Left ventricle myocardium superior (tissue), 1 donor: Measurements from ENCODE around the gene FCRL3. TPM values are rescaled to one million over a fixed set of nuclear protein-coding genes. Genes with fewer than 3 reads are reported as not detected.

ENCODE experiments used
- ATAC-seq: fragments of 200-7000 bp; cut with Tn5 transposase; one replicate; pipeline ENCODE4 v1.9.1; 2020; ENCODE audit warnings: mild to moderate bottlenecking, moderate library complexity
- DNase-seq: peaks from one replicate; pipeline ENCODE4 v3.0.0-alpha.2; 2020
- intact Hi-C: fragments of 100-400 bp; cut with micrococcal nuclease; formaldehyde crosslinking; loops from one replicate; pipeline ENCODE4 v1.11.0; 2022
- total RNA-seq: library from RNA; stranded (reverse); fragmentation: NEBNext Ultra II Directional; extraction: Animal tissue kit (Norgen Biotek cat#: 25700); gene quantifications from one replicate; pipeline ENCODE4 v1.2.1, GENCODE V29; 2021
- donor health status: DM: no; HTN: yes; CAD: no; lungs with severe emphysema.

The FCRL3 gene
- total RNA-seq, 1 donor from 2014 or later, result not detected

GRCh38 chr1:157695417-157695816, 5.2 kb downstream of the FCRL3 start:
- intact Hi-C loops, result no loop called here
- DNase-seq (no peak), ATAC-seq (no peak)

DNA sequence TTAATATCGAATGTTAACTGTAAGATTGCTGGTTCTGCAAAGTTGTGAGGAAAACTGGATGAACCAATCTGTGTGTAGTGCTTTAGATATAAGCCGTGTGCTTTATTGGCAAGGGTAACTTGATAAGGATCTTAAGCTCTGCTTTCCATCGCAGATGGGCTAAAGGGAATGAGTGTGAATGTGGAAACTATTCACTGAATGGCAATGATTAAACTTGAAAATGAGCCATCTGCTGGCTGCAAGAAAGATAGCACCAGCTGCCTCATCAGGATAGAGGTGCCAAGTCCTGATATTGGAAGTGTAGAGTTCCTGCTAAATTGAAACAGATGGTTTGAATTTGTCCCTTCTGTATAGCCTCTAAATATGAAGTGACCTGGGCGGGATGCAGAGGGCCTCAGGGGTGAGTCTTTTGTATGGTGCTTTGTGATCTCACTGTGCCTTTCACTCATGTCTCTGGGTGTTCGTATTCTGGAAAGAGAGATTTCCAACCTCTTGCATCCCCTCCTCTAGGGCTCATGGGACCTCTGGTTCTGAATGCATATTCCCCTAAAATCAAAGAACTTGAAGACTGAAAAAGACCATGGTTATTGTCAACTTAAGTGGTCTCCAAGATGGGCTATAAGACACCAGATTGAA, 9.2 kb downstream of the FCRL3 start:
- intact Hi-C loops, result no loop called here
- no peak for DNase-seq
- ATAC-seq, result no peak

GRCh38 chr1:157682710-157683437, 17.7 kb downstream of the FCRL3 start:
- no peak for ATAC-seq
- no peak for DNase-seq
- intact Hi-C loops, result no loop called here

GRCh38 chr1:157678721-157679120, 21.8 kb downstream of the FCRL3 start:
- DNase-seq, result no peak
- no peak for ATAC-seq
- intact Hi-C loops, result no loop called here

- no peak for ATAC-seq
- intact Hi-C loops, result no loop called here
- DNase-seq, result no peak
Observed at GRCh38 chr1:157673008-157673407, 27.6 kb downstream of the FCRL3 start.

DNA sequence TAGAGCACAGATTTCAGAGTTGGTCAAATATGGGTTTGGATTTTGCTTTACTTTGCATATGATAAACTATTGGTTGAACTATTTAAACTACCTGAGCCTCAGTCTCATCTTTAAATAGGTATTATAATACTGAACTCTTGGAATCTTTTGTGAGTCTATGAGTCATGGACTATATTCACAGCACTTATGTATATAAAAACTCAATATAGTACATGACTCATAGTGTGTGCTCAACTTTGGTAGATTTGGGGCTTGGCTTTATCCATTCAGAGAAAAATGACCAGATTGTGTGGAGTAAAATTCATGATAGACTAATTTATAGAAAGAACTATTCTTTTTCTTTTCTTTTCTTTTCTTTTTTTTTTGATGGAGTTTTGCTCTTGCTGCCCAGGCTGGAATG, 28.7 kb downstream of the FCRL3 start:
- DNase-seq (no peak), ATAC-seq (no peak)
- intact Hi-C loops, result no loop called here

- ATAC-seq, result no peak
- intact Hi-C loops, result no loop called here
Observed at GRCh38 chr1:157659576-157660247, 40.9 kb downstream of the FCRL3 start.

DNA sequence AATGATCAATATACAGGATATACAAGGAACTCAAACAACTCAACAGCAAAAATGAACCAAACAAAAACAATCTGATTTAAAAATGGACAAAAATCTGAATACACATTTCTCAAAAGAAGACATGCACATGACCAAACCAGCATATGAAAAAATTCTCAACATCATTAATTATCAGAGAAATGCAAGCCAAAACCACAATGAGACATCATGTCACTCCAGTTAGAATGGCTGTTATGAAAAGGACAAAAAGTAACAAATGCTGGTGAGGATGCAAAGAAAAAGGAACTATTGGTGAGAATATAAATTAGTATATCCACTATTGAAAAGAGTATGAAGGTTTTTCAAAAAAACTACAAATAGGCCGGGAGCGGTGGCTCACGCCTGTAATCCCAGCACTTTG, 42.0 kb downstream of the FCRL3 start:
- DNase-seq (no peak), ATAC-seq (no peak)
- intact Hi-C loops, result no loop called here

More at GRCh38 chr1:157659576-157660247, 40.9 kb downstream of the FCRL3 start:
- DNase-seq, result no peak

DNA sequence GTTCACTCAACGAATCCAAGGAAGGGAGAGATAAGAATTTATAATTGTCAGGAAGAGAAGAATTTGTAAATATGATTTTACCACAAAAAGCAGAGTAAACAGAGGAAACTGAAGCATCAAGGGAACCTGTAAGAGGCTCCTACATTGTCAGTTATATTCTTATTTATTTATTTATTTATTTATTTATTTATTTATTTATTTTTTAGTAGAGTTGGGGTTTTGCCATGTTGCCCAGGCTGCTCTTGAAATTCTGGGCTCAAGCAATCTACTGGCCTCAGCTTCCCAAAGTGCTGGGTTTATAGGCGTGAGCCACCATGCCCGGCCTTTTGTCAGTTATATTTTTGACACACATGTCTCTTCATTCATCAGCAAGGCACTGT, 47.1 kb downstream of the FCRL3 start:
- no peak for ATAC-seq
- intact Hi-C loops, result no loop called here
- no peak for DNase-seq

- no peak for ATAC-seq
- intact Hi-C loops, result no loop called here
- DNase-seq, result no peak
Observed at GRCh38 chr1:157652859-157653493, 47.6 kb downstream of the FCRL3 start.

DNA sequence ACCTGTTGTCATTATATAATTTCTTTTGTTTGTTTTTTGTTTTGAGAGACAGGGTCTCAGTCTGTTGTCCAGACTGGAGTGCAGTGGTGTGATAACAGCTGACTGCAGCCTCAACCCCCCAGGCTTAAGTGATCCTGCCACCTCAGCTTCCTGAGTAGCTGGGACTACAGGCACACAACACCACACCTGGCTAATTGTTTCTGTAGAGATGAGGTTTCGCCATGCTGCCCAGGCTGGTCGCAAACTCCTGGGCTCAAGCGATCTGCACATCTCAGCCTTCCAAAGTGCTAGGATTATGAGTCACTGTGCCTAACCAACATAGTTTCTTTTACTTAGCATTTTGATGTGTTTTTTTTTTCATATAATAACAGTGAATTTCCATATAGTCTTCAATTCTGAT, 52.3 kb downstream of the FCRL3 start:
- no peak for DNase-seq
- ATAC-seq, result no peak
- intact Hi-C loops, result no loop called here

DNA sequence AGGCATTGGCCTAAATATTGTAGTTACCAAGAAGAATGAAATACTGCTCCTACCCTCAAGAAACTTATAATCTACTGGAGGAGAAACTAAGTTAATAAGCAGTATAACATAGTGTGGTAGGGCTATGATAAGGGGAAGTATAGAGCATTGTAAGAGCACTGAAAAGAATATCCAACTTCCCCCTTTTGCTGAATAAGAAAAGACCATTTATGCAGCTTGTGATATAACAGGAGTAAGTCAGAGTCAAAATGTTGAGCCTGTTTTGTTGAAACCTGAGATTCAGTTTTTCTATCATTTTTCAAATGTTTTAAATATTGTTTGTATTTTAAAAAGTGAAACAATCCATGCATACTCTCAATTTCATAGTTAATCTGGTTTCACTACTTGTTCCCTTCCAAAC, 54.4 kb downstream of the FCRL3 start:
- intact Hi-C loops, result no loop called here
- ATAC-seq (no peak), DNase-seq (no peak)

- ATAC-seq, result no peak
- intact Hi-C loops, result no loop called here
- DNase-seq, result no peak
Observed at GRCh38 chr1:157641177-157641576, 59.4 kb downstream of the FCRL3 start.

DNA sequence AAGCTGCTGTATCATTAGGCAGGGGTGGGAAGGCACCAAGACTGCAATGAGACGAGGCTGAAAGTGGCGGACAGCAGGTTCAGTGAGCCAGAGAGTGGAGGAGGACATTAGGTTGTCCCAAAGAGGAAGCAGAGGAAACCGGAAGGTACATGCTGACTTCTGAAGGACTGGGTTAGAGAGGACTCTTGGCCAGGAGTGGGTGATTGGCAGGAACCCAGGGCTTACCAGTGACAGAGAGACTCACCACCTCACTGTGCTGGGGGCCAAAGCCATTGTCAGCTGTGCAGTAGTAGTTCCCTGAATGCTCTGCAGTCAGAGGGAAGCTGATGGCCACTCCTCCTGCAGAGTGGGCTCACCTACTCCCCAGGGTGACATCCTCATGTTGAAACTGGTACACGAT, 60.8 kb downstream of the FCRL3 start:
- DNase-seq (no peak), ATAC-seq (no peak)
- intact Hi-C loops, result no loop called here

DNA sequence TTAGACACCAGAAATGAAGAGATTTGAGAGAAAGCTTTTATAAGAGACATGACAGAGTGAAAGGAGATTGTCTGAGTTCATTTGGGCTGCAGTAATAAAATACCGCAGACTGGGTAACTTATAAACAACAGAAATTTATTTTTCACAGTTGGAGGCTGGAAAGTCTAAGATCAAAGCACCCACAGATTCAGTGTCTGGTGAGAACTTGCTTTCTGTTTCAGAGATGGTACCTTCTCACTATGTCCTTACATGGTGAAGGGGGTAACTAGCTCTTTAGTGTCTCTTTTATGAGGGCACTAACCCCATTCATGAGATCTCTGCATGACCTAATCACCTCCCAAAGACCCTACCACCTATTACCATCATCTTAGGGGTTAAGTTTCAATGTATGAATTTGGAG, 71.8 kb downstream of the FCRL3 start:
- DNase-seq, result no peak
- intact Hi-C loops, result no loop called here
- no peak for ATAC-seq

Other genes starting within 250 kb of the FCRL3 start
- 0.17 TPM for gene FCRL5, start 148.3 kb downstream of the FCRL3 start, total RNA-seq
- gene FCRL4, start 102.7 kb downstream of the FCRL3 start, total RNA-seq, result not detected
- gene FCRL2, start 76.4 kb upstream of the FCRL3 start, total RNA-seq, result not detected
- not detected for gene FCRL1, start 119.4 kb upstream of the FCRL3 start, total RNA-seq
- 3.5 TPM for gene CD5L, start 141.0 kb upstream of the FCRL3 start, total RNA-seq